K562 (cell line): ENCODE results near the gene PPM1G. TPM values are rescaled to one million over a fixed set of nuclear protein-coding genes. Genes with fewer than 3 reads are reported as not detected.

Experiments used
- ATAC-seq: fragments of 200-7000 bp; cut with Tn5 transposase; 3 replicates; pipeline ENCODE4 v1.9.1; 2020; ENCODE audit warnings: moderate library complexity
- BruUV-seq: library from RNA; stranded (reverse); fragments of 400-500 nt; replicated peaks from 2 replicates; lab custom pipeline; 2021; lab: Mats Ljungman, UMichigan
- CTCF ChIA-PET: fragments of 300-600 bp; formaldehyde crosslinking; extraction: SDS; loops from one replicate; lab custom pipeline; 2021; ENCODE audit warnings: low intra/inter-chr PET ratio; lab: Yijun Ruan, JAX
- POLR2A ChIA-PET: fragments of 300-600, 350-650 bp; sonication (Branson Sonifier 250); formaldehyde crosslinking; extraction: SDS; loops from one replicate; lab custom pipeline; 2021; ENCODE audit warnings: antibody characterized with exemption, inconsistent platforms; lab: Yijun Ruan, JAX
- DNase-seq, 4 experiments: peaks; one replicate each; pipeline versions ENCODE4 v3.0.0 to v3.0.0-alpha.2; 2011 to 2018; ENCODE audit warnings: low spot score in 3 of 4, mixed read lengths in 3 of 4; ENCODE audit errors: extremely low read depth in 1 of 4
- FAIRE-seq: peaks from 2 replicates; lab custom pipeline; 2011; peaks lifted over from hg19 to GRCh38; lab: Jason Lieb, UNC
- H2AFZ ChIP-seq: 2 replicates; pipeline ENCODE4 v1.6.0; 2011; ENCODE audit warnings: low read depth, low read length, control low read depth, inconsistent platforms
- H3K27ac ChIP-seq: fragments of 200-600 bp; 3 replicates; pipeline ENCODE4 v1.8.0; 2011; ENCODE audit warnings: low read depth, mild to moderate bottlenecking, control low read depth, inconsistent platforms, low read length, moderate library complexity, mixed read lengths; ENCODE audit errors: extremely low read depth
- H3K27me3 ChIP-seq, 2 experiments: fragments of 300-600 bp in 1 of 2; 2 replicates in 1 of 2; 3 replicates in 1 of 2; pipeline versions ENCODE4 v1.6.0 to v1.8.0; 2011; ENCODE audit warnings: inconsistent platforms in 2 of 2, low read length in 2 of 2, mild to moderate bottlenecking in 1 of 2, mixed read lengths in 1 of 2, moderate library complexity in 1 of 2; ENCODE audit not compliant: control insufficient read depth in 2 of 2, insufficient read depth in 2 of 2
- H3K36me3 ChIP-seq: fragments of 300-600 bp; 3 replicates; pipeline ENCODE4 v1.8.0; 2011; ENCODE audit warnings: mild to moderate bottlenecking, low read length, inconsistent platforms; ENCODE audit not compliant: control insufficient read depth, insufficient read depth
- H3K4me1 ChIP-seq, 2 experiments: fragments of 200-600 bp in 1 of 2; replicated peaks in 1 of 2; 2 replicates in 1 of 2; 3 replicates in 1 of 2; pipeline versions ENCODE4 v1.5.1 to v1.8.0; 2011; ENCODE audit warnings: inconsistent platforms in 2 of 2, low read length in 2 of 2, mild to moderate bottlenecking in 1 of 2, mixed read lengths in 1 of 2, moderate library complexity in 1 of 2; ENCODE audit not compliant: control insufficient read depth in 2 of 2, insufficient read depth in 2 of 2
- H3K4me2 ChIP-seq: 2 replicates; pipeline ENCODE4 v1.6.1; 2011; ENCODE audit warnings: low read length, control low read depth, inconsistent platforms, mixed read lengths; ENCODE audit not compliant: insufficient read depth
- H3K4me3 ChIP-seq: fragments of 200-600 bp; sonication (generic), shearing (Covaris generic); 2 replicates; pipeline ENCODE4 v1.5.1; 2016; ENCODE audit warnings: control low read depth, inconsistent platforms
- H3K79me2 ChIP-seq: fragments of 200-600 bp; 3 replicates; pipeline ENCODE4 v1.8.0; 2011; ENCODE audit warnings: low read length, inconsistent platforms; ENCODE audit not compliant: control insufficient read depth, insufficient read depth
- H3K9ac ChIP-seq, 2 experiments: 2 replicates each; pipeline versions ENCODE4 v1.6.0 to v1.6.1; 2011; ENCODE audit warnings: low read depth in 2 of 2, low read length in 2 of 2, control low read depth in 1 of 2, inconsistent platforms in 1 of 2, mild to moderate bottlenecking in 1 of 2, mixed read lengths in 1 of 2; ENCODE audit not compliant: insufficient read depth in 1 of 2
- H3K9me1 ChIP-seq: one replicate; pipeline ENCODE4 v1.6.0; 2011; ENCODE audit warnings: inconsistent platforms, mild to moderate bottlenecking, low read length, moderate library complexity; ENCODE audit not compliant: control insufficient read depth, insufficient read depth
- H3K9me3 ChIP-seq: replicated peaks from 2 replicates; pipeline ENCODE4 v1.5.1; 2011; ENCODE audit warnings: low read depth, low read length, inconsistent platforms; ENCODE audit not compliant: control insufficient read depth, insufficient read depth
- H4K20me1 ChIP-seq: replicated peaks from 2 replicates; pipeline ENCODE4 v1.6.1; 2011; ENCODE audit warnings: low read length, inconsistent platforms, mixed read lengths; ENCODE audit not compliant: control insufficient read depth, insufficient read depth
- ATF6 ChIP-seq: sonication (generic); formaldehyde crosslinking; IDR thresholded peaks from 2 replicates; pipeline ENCODE4 v1.4.0; 2020; ENCODE audit warnings: mild to moderate bottlenecking, missing genetic modification reagents
- BACH1 ChIP-seq: fragments of 200-800 bp; sonication (Bioruptor generic); IDR thresholded peaks from 2 replicates; pipeline ENCODE4 v1.6.1; 2016; ENCODE audit warnings: missing genetic modification characterization, missing compliant biosample characterization
- DMBX1 ChIP-seq: fragments of 250-450 bp; sonication (Bioruptor Pico); IDR thresholded peaks from 2 replicates; pipeline ENCODE4 v1.8.0; 2022; ENCODE audit warnings: inconsistent platforms, mild to moderate bottlenecking, moderate library complexity, borderline replicate concordance
- ELF2 ChIP-seq: fragments of 250-450 bp; sonication (Bioruptor Pico); IDR thresholded peaks from 2 replicates; pipeline ENCODE4 v1.5.0; 2021; ENCODE audit warnings: mild to moderate bottlenecking
- FIP1L1 ChIP-seq: fragments of 200-400 bp; formaldehyde crosslinking; IDR thresholded peaks from 2 replicates; pipeline ENCODE4 v1.6.1; 2018; ENCODE audit warnings: mild to moderate bottlenecking, low read depth, low read length; ENCODE audit not compliant: poor library complexity, severe bottlenecking
- L3MBTL2 ChIP-seq: fragments of 450-650 bp; IDR thresholded peaks from 2 replicates; pipeline ENCODE4 v1.6.1; 2016; ENCODE audit warnings: mild to moderate bottlenecking, moderate library complexity
- PHB ChIP-seq: fragments of 250-450 bp; sonication (Bioruptor Pico); IDR thresholded peaks from 2 replicates; pipeline ENCODE4 v1.5.0; 2021
- PTTG1 ChIP-seq: fragments of 450-650 bp; IDR thresholded peaks from 2 replicates; pipeline ENCODE4 v1.6.1; 2016; ENCODE audit warnings: low read depth, mild to moderate bottlenecking, missing genetic modification characterization, missing compliant biosample characterization
- RFX1 ChIP-seq: fragments of 450-650 bp; IDR thresholded peaks from 2 replicates; pipeline ENCODE4 v1.6.1; 2016; ENCODE audit warnings: mild to moderate bottlenecking, moderate library complexity
- SMARCB1 ChIP-seq: IDR thresholded peaks from 2 replicates; pipeline ENCODE4 v1.6.1; 2011; ENCODE audit warnings: improper control_type of control experiment, low read depth; ENCODE audit not compliant: insufficient read length
- TCF15 ChIP-seq: fragments of 250-450 bp; sonication (Bioruptor Pico); IDR thresholded peaks from 2 replicates; pipeline ENCODE4 v1.8.0; 2022; ENCODE audit warnings: moderate library complexity, mild to moderate bottlenecking, inconsistent platforms
- ZNF121 ChIP-seq: sonication (generic); formaldehyde crosslinking; conservative IDR thresholded peaks from 2 replicates; pipeline ENCODE4 v1.8.0; 2022; ENCODE audit warnings: missing genetic modification reagents
- ZNF584 ChIP-seq: fragments of 200-800 bp; sonication (Bioruptor generic); IDR thresholded peaks from 2 replicates; pipeline ENCODE4 v1.6.1; 2016; ENCODE audit warnings: low read depth, mild to moderate bottlenecking, missing genetic modification characterization, missing compliant biosample characterization
- WGBS: fragments of 100-300 bp; shearing (Covaris generic); methylation state at CpG from one replicate; pipeline ENCODE4 v1.1.6; 2016; ENCODE audit warnings: low coverage, mixed read lengths; ENCODE audit not compliant: insufficient coverage; ENCODE audit errors: missing lambda C conversion rate; 5-methylcytosine and 5-hydroxymethylcytosine counted together
- in situ Hi-C: fragments of 300-500 bp; cut with MboI; formaldehyde crosslinking; loops from 4 replicates; pipeline ENCODE4 v1.15.0; 2018; ENCODE audit warnings: inconsistent platforms, mixed read lengths
- intact Hi-C: fragments of 100-400 bp; cut with micrococcal nuclease; formaldehyde crosslinking; loops from 2 replicates; pipeline ENCODE4 v1.14.2; 2022
- polyA plus RNA-seq, 8 experiments: library from polyadenylated mRNA; depleted of rRNA in 4 of 8; stranded (reverse) in 5 of 8; unstranded in 3 of 8; fragments of >200 nt; fragmentation: Nextera tagmentation in 2 of 8; fragmentation: Illumina TruSeq in 1 of 8; extraction: Ambion mirVana in 2 of 8; extraction: Trizol in 1 of 8; gene quantifications; 2 replicates each; pipeline versions ENCODE4 v1.2.1 to v1.2.3, GENCODE V29; 2011 to 2014; ENCODE audit warnings: inconsistent platforms in 1 of 8, missing spikeins in 1 of 8
- total RNA-seq, 7 experiments: library from RNA; depleted of rRNA in 6 of 7; stranded (reverse); fragments of >200 nt in 6 of 7; fragmentation: Illumina TruSeq in 2 of 7; extraction: Trizol in 2 of 7; gene quantifications; 2 replicates each; pipeline versions ENCODE4 v1.2.1 to v1.2.3, GENCODE V29; 2011 to 2021; ENCODE audit warnings: low replicate concordance in 1 of 7
- TF ChIP-seq, protein P1 (sequence below): sonication (generic); formaldehyde crosslinking; IDR thresholded peaks from 2 replicates; pipeline ENCODE4 v1.8.0; 2022; ENCODE audit warnings: mild to moderate bottlenecking, missing genetic modification reagents
- TF ChIP-seq, protein P2 (sequence below), 3 experiments: fragments of 200-800 bp in 1 of 3; sonication (Bioruptor generic) in 1 of 3; sonication (generic) in 1 of 3; formaldehyde crosslinking in 1 of 3; IDR thresholded peaks; 2 replicates each; pipeline versions ENCODE4 v1.6.1 to v1.8.0; 2016 to 2022; ENCODE audit warnings: mild to moderate bottlenecking in 2 of 3, missing compliant biosample characterization in 2 of 3, missing genetic modification characterization in 2 of 3, missing genetic modification reagents in 1 of 3

PPM1G gene
- total and polyA plus RNA-seq, 9 of the 15 experiments (the other 6 are each of a cell fraction or from before 2014, with no cell fraction given), result 61.7 to 230 (median 153) TPM

GRCh38 chr2:27400348-27401135 is 8.8 kb downstream of the PPM1G start:
- no peak for FAIRE-seq
- ATAC-seq, result peak; percentile 31; the same call in 2 of the 3 replicates
- WGBS, result 100% methylated on average over 2 of the region's 2 CpGs
- Histone ChIP-seq H3K4me2 (no peak overlapping the region), H3K36me3 (peaks cover 61% of the 10 kb centered on the region), H3K9me3 (no peaks in the 10 kb centered on the region), H3K9me1 (no peaks in the 10 kb centered on the region), H4K20me1 (0 out of 2 replicates have a peak, but pooled peaks cover 4% of the 10 kb centered on the region), H3K9ac (no peak overlapping the region), H2AFZ (no peak overlapping the region), H3K27ac (no peak overlapping the region), H3K79me2 (peaks cover 95% of the 10 kb centered on the region), H3K27me3 (no peaks in the 10 kb centered on the region), H3K4me1 (no peaks in the 10 kb centered on the region; a peak in 2 of 5 replicates), H3K4me3 (no peak overlapping the region)
- CTCF ChIA-PET, result no interaction called here
- intact Hi-C loops (no loop called here), in situ Hi-C loops (no loop called here)
- no TSS peak for BruUV-seq
- POLR2A ChIA-PET, result interaction anchor here (0.6 to 0.8 kb wide), 2 partner anchors 9 to 137 kb away, joined by 3 to 5 read pairs; partner anchors contain the start of gene PPM1G
- peak in 1 of 4 experiments; percentile 9 for DNase-seq
- TF ChIP-seq RFX1 (no peak), ELF2 (CRISPR knock-in tag) (no peak), ATF6 (CRISPR knock-in tag) (no peak), PHB (0 out of 2 replicates have a peak, but pooled peaks have one; percentile 43), FIP1L1 (no peak), L3MBTL2 (no peak), ZNF121 (CRISPR knock-in tag) (peak; percentile 73), BACH1 (tag) (no peak), PTTG1 (tag) (no peak), ZNF584 (CRISPR knock-in tag) (no peak), TCF15 (CRISPR knock-in tag) (no peak), SMARCB1 (no peak), DMBX1 (CRISPR knock-in tag) (no peak)
- TF ChIP-seq, protein P1, sequence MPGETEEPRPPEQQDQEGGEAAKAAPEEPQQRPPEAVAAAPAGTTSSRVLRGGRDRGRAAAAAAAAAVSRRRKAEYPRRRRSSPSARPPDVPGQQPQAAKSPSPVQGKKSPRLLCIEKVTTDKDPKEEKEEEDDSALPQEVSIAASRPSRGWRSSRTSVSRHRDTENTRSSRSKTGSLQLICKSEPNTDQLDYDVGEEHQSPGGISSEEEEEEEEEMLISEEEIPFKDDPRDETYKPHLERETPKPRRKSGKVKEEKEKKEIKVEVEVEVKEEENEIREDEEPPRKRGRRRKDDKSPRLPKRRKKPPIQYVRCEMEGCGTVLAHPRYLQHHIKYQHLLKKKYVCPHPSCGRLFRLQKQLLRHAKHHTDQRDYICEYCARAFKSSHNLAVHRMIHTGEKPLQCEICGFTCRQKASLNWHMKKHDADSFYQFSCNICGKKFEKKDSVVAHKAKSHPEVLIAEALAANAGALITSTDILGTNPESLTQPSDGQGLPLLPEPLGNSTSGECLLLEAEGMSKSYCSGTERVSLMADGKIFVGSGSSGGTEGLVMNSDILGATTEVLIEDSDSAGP (CRISPR knock-in tag), result no peak
- TF ChIP-seq, protein P2, sequence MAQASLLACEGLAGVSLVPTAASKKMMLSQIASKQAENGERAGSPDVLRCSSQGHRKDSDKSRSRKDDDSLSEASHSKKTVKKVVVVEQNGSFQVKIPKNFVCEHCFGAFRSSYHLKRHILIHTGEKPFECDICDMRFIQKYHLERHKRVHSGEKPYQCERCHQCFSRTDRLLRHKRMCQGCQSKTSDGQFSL (CRISPR knock-in tag; IDR thresholded peaks at IDR 0.05), result no peak
- TF ChIP-seq, protein P2 (tag; IDR thresholded peaks at IDR 0.05), result no peak
